OCI-LY7 (cell line): Measurements from ENCODE around the gene DICER1. TPM values are rescaled to one million over a fixed set of nuclear protein-coding genes. Genes with fewer than 3 reads are reported as not detected.
"Not testable (repeated sequence)": the region's sequence is repeated elsewhere in the genome, so short reads cannot be mapped to it uniquely, and the experiment has no call there.

Experiments
- BruUV-seq: library from RNA; stranded (reverse); fragments of 400-500 nt; replicated peaks from 2 replicates; lab custom pipeline; 2021; lab: Mats Ljungman, UMichigan
- CTCF ChIA-PET: fragments of 300-600 bp; sonication (Branson Sonifier 250); formaldehyde crosslinking; loops from one replicate; lab custom pipeline; 2022; ENCODE audit warnings: antibody characterized with exemption; ENCODE audit not compliant: unreplicated experiment; lab: Charles Lee
- POLR2A ChIA-PET: fragments of 300-600 bp; sonication (Branson Sonifier 250); formaldehyde crosslinking; loops from one replicate; lab custom pipeline; 2022; ENCODE audit warnings: antibody characterized with exemption; lab: Charles Lee
- DNase-seq: peaks from one replicate; pipeline ENCODE4 v3.0.0-alpha.2; 2015; ENCODE audit warnings: low spot score
- H2AFZ ChIP-seq: fragments of 200-600 bp; sonication (generic), shearing (Covaris generic); 2 replicates; pipeline ENCODE4 v1.6.1; 2014; ENCODE audit warnings: mild to moderate bottlenecking, antibody characterized with exemption, low read length, moderate library complexity
- H3K27ac ChIP-seq: fragments of 200-600 bp; sonication (generic); 2 replicates; pipeline ENCODE4 v1.5.1; 2014; ENCODE audit warnings: mixed run types, low read depth, mild to moderate bottlenecking, moderate library complexity, low read length, inconsistent platforms; ENCODE audit not compliant: poor library complexity, severe bottlenecking
- H3K36me3 ChIP-seq: fragments of 200-600 bp; sonication (generic); 2 replicates; pipeline ENCODE4 v1.6.1; 2014; ENCODE audit warnings: mild to moderate bottlenecking, antibody characterized with exemption, low read length, moderate library complexity, mixed read lengths; ENCODE audit not compliant: insufficient read depth
- H3K4me1 ChIP-seq: fragments of 200-600 bp; sonication (generic); 2 replicates; pipeline ENCODE4 v1.5.1; 2014; ENCODE audit warnings: mild to moderate bottlenecking, low read length; ENCODE audit not compliant: insufficient read depth, poor library complexity, severe bottlenecking
- H3K4me2 ChIP-seq: fragments of 200-600 bp; sonication (generic); 2 replicates; pipeline ENCODE4 v1.6.1; 2014; ENCODE audit warnings: mild to moderate bottlenecking, low read length
- H3K4me3 ChIP-seq: fragments of 200-600 bp; sonication (generic); 2 replicates; pipeline ENCODE4 v1.5.1; 2014; ENCODE audit warnings: mild to moderate bottlenecking, low read depth, low read length; ENCODE audit not compliant: poor library complexity, severe bottlenecking
- H3K79me2 ChIP-seq: fragments of 200-600 bp; sonication (generic); 2 replicates; pipeline ENCODE4 v1.6.1; 2016; ENCODE audit warnings: low read depth, mild to moderate bottlenecking, low read length, moderate library complexity, mixed read lengths; ENCODE audit not compliant: insufficient read depth
- H3K9me2 ChIP-seq: fragments of 200-600 bp; sonication (generic); 2 replicates; pipeline ENCODE4 v1.6.1; 2016; ENCODE audit warnings: mild to moderate bottlenecking, low read length, mixed read lengths; ENCODE audit not compliant: insufficient read depth
- H3K9me3 ChIP-seq: fragments of 200-600 bp; sonication (generic); 2 replicates; pipeline ENCODE4 v1.6.1; 2014; ENCODE audit warnings: mild to moderate bottlenecking, mixed run types, low read length, mixed read lengths
- H4K20me1 ChIP-seq: fragments of 200-600 bp; sonication (generic); 2 replicates; pipeline ENCODE4 v1.6.1; 2014; ENCODE audit warnings: mild to moderate bottlenecking, antibody characterized with exemption, low read length, moderate library complexity, mixed read lengths; ENCODE audit not compliant: insufficient read depth
- EZH2phosphoT487 ChIP-seq: fragments of 200-600 bp; sonication (generic); IDR thresholded peaks from 2 replicates; pipeline ENCODE4 v1.6.1; 2018; ENCODE audit warnings: low read depth, borderline replicate concordance, mild to moderate bottlenecking, mixed run types, antibody characterized with exemption, low read length, moderate library complexity, mixed read lengths
- intact Hi-C: fragments of 100-400 bp; cut with micrococcal nuclease; formaldehyde crosslinking; loops from one replicate; pipeline ENCODE4 v1.10.0; 2022; ENCODE audit not compliant: unreplicated experiment
- total RNA-seq, 2 experiments: library from RNA; depleted of rRNA in 1 of 2; stranded (reverse); fragments of >200 nt in 1 of 2; shearing (Covaris generic) in 1 of 2; gene quantifications; 2 replicates each; pipeline ENCODE4 v1.2.3, GENCODE V29; 2014 to 2022
- TF ChIP-seq, protein P1 (sequence below): fragments of 200-600 bp; sonication (generic); conservative IDR thresholded peaks from 2 replicates; pipeline ENCODE4 v1.5.1; 2014; ENCODE audit warnings: mild to moderate bottlenecking, antibody characterized with exemption, low read length, moderate library complexity, mixed read lengths

DICER1 gene
- total RNA-seq, 2 experiments from 2014 or later, result 60.3 to 62.2 TPM

DNA sequence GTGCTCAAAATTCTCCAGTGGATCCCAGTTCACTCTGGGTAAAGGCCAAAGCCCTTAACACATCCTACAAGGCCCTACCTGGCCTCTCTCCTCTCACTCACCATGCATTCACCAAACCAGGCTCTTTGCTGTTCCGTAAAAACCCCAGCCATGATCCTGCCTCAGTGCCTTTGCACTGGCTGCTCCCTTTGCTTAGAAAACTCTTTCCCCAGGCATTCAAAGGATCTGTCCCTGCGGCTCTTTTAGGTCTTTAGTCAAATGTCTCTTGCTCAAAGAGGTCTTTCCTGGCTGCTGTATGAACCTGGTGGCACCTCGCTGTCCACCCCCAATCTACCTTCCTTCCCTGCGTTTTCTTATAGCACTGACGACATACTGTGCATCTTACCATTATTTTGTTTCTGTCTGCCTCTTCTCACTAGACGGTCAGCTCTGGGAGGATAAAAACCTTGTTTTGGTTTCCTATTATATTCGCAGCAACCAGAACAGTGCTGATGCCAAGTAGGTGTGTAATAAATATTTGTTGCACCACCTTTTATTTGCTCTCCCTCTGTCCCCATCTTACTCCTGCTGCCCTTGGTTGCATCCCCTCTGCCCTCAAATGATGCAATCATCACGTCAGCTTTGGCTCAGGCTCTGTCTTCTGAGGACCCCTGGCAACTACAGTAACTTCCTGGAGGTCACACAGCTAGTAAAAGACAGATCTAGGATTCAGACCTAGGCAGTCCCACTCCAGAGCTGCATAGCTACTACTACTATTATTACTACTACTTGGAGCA is 23.8 kb upstream of the DICER1 start:
- Histone ChIP-seq H3K9me2 (no peaks in the 10 kb centered on the region), H3K27ac (no peak overlapping the region), H3K79me2 (no peaks in the 10 kb centered on the region), H3K9me3 (no peaks in the 10 kb centered on the region), H3K36me3 (no peaks in the 10 kb centered on the region), H4K20me1 (no peaks in the 10 kb centered on the region), H3K4me3 (no peak overlapping the region), H3K4me1 (no peaks in the 10 kb centered on the region), H3K4me2 (no peak overlapping the region), H2AFZ (no peak overlapping the region)
- intact Hi-C loops, result no loop called here
- ChIA-PET CTCF (no interaction called here), POLR2A (no interaction called here)
- BruUV-seq, result no TSS peak
- no peak for DNase-seq
- no peak for TF ChIP-seq EZH2phosphoT487
- TF ChIP-seq, protein P1, sequence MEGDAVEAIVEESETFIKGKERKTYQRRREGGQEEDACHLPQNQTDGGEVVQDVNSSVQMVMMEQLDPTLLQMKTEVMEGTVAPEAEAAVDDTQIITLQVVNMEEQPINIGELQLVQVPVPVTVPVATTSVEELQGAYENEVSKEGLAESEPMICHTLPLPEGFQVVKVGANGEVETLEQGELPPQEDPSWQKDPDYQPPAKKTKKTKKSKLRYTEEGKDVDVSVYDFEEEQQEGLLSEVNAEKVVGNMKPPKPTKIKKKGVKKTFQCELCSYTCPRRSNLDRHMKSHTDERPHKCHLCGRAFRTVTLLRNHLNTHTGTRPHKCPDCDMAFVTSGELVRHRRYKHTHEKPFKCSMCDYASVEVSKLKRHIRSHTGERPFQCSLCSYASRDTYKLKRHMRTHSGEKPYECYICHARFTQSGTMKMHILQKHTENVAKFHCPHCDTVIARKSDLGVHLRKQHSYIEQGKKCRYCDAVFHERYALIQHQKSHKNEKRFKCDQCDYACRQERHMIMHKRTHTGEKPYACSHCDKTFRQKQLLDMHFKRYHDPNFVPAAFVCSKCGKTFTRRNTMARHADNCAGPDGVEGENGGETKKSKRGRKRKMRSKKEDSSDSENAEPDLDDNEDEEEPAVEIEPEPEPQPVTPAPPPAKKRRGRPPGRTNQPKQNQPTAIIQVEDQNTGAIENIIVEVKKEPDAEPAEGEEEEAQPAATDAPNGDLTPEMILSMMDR, result no peak

DNA sequence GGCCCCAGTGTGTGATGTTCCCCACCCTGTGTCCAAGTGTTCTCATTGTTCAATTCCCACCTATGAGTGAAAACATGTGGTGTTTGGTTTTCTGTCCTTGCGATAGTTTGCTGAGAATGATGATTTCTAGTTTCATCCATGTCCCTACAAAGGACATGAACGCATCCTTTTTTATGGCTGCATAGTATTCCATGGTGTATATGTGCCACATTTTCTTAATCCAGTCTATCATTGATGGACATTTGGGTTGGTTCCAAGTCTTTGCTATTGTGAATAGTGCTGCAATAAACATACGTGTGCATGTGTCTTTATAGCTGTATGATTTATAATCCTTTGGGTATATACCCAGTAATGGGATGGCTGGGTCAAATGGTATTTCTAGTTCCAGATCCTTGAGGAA is 18.3 kb upstream of the DICER1 start:
- H2AFZ ChIP-seq, H3K9me2 ChIP-seq, H3K79me2 ChIP-seq, H3K4me2 ChIP-seq, DNase-seq, H3K4me1 ChIP-seq, intact Hi-C loops, H3K4me3 ChIP-seq, CTCF ChIA-PET, H3K27ac ChIP-seq, POLR2A ChIA-PET, H3K9me3 ChIP-seq, H4K20me1 ChIP-seq, H3K36me3 ChIP-seq, BruUV-seq: not testable (repeated sequence)

DNA sequence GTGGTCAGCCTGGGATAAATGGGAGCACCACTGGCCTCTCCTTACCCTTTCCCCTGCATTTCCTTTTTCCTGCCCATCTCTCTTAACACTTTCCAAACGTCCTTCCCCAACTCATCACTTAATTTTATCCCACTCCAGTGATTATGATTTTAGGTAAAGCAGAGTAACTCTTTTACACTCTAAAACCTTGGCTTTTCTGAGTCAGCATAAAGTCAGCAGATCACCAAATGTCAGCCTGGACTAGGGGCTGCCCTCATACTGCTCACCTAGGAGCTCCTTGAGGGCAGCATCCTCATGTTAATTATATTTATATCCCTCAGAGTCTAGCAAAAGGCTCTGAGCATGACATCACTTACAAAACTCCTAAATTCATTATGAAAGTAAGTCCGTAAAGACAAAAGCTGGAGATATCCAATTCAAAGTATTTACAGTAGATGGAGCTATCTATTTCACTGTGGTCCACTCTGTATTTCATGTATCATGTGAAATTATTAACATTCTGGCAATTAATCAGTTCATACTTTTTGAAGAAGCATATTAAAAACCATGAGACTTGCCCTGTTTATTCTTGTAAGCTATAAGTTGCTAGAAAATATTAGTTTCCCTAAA is 17.0 kb upstream of the DICER1 start:
- intact Hi-C loops, result no loop called here
- TF ChIP-seq, protein P1, result peak; percentile 59
- TF ChIP-seq EZH2phosphoT487, result no peak
- H3K4me1 ChIP-seq, result no peaks in the 10 kb centered on the region
- H3K36me3 ChIP-seq, result no peaks in the 10 kb centered on the region
- H3K79me2 ChIP-seq, result no peaks in the 10 kb centered on the region
- no peaks in the 10 kb centered on the region for H3K9me2 ChIP-seq
- H2AFZ ChIP-seq, result no peak overlapping the region
- no peaks in the 10 kb centered on the region for H4K20me1 ChIP-seq
- ChIA-PET POLR2A (interaction anchor here (0.6 kb wide), 2 partner anchors 100 to 260 kb away, joined by 3 read pairs; no protein-coding TSS in a partner anchor), CTCF (no interaction called here)
- no peaks in the 10 kb centered on the region for H3K9me3 ChIP-seq
- no peak overlapping the region for H3K4me3 ChIP-seq
- H3K27ac ChIP-seq, result no peak overlapping the region
- no peak for DNase-seq
- BruUV-seq, result no TSS peak
- H3K4me2 ChIP-seq, result no peak overlapping the region
